SJCRH30 (cell line): ENCODE measurements around the gene LONRF3. TPM values are rescaled to one million over a fixed set of nuclear protein-coding genes. Genes with fewer than 3 reads are reported as not detected.

Experiments used
- DNase-seq, 2 experiments: peaks; one replicate each; pipeline ENCODE4 v3.0.0-alpha.2; 2015 to 2020
- H3K27ac ChIP-seq: fragments of 250-450 bp; sonication (Bioruptor Pico); 2 replicates; pipeline ENCODE4 v1.5.1; 2020; ENCODE audit warnings: mild to moderate bottlenecking, moderate library complexity
- H3K27me3 ChIP-seq: fragments of 250-450 bp; sonication (Bioruptor Pico); 2 replicates; pipeline ENCODE4 v1.5.1; 2020; ENCODE audit warnings: mild to moderate bottlenecking, moderate library complexity
- H3K36me3 ChIP-seq: fragments of 250-450 bp; sonication (Bioruptor Pico); 2 replicates; pipeline ENCODE4 v1.5.1; 2020; ENCODE audit warnings: mild to moderate bottlenecking, moderate library complexity
- H3K4me1 ChIP-seq: fragments of 250-450 bp; sonication (Bioruptor Pico); 2 replicates; pipeline ENCODE4 v1.5.1; 2020; ENCODE audit warnings: mild to moderate bottlenecking, moderate library complexity
- H3K4me3 ChIP-seq: fragments of 250-450 bp; sonication (Bioruptor Pico); 2 replicates; pipeline ENCODE4 v1.5.1; 2020; ENCODE audit warnings: mild to moderate bottlenecking, moderate library complexity
- H3K9me3 ChIP-seq: fragments of 250-450 bp; sonication (Bioruptor Pico); replicated peaks from 2 replicates; pipeline ENCODE4 v1.5.1; 2020; ENCODE audit warnings: mild to moderate bottlenecking, moderate library complexity
- total RNA-seq: library from RNA; depleted of rRNA; stranded (reverse); fragments of >200 nt; shearing (Covaris generic); gene quantifications from 2 replicates; pipeline ENCODE4 v1.2.3, GENCODE V29; 2014; rRNA removed

Gene LONRF3
- total RNA-seq, 1 experiment from 2014 or later: 22.9 TPM

DNA sequence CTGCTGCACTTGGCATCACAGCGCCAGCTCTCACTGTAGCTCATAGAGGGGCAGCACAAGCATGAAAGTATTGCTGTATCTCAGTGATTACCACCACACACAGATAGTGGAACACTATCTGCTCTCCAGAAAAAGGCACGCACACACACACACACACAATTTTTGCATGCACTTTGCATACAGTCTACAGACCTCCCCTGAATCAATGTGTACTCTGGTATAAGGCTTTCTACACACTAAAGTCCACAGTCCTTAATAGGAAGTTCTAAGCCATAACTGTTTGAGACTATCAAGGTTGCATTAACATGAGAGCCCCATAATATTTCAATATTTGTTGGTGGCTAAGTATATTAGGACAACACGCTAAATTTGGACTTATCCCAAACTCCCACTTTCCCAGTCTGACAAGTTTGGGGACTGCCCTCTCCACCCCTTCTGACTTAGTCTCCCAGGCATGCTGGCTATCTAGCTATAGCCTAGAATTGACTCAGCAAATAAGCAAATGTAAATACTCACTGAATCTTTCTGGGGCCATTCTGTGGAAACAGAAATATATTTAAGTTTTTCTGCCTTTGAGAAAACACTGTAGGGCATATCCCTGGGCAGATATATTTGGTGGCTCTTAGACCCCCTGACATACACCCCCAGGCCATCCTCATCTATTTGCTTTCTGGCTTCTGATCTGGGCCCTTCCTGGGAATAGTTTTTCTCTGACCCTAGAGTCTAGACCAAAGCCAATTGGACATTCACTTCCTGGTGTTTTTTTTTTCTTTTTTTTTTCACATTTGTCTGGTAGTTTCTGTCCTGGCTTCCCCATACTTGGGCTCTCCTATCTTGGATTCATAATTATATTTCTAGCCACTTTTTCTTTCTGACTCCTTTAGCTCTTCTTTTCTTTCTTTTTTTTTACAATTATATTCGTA is 62.0 kb downstream of the LONRF3 start:
- DNase-seq: no peak
- no peaks in the 10 kb centered on the region for H3K9me3 ChIP-seq

DNA sequence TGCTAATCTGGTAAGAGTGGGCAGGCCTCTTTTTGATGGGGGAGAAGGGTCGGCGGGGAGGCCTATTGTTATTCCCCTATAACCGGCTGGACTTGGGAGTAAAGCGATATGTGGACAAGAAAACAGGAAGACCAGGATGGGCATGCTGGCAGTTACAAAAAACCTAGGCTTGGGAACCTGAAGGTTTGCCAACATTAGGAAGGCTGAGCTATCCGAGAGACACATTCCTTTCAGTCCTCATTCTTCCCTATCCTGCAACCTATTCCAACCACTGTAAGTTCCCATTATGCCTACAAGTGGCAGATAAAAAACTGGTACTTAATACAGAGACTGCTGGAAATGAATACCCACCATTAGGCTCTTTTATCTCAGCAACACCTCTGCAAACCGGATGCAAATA is 66.0 kb downstream of the LONRF3 start:
- H3K36me3 ChIP-seq: no peaks in the 10 kb centered on the region
- DNase-seq: no peak
- H3K27me3 ChIP-seq: peaks cover 3% of the 10 kb centered on the region; the same call in 1 of the 2 replicates
- peaks cover 6% of the 10 kb centered on the region; the same call in 1 of the 2 replicates for H3K4me1 ChIP-seq
- H3K27ac ChIP-seq: no peak overlapping the region
- no peak overlapping the region for H3K4me3 ChIP-seq
- no peaks in the 10 kb centered on the region for H3K9me3 ChIP-seq

More for the DNA sequence above, 62.0 kb downstream of the LONRF3 start:
- H3K36me3 ChIP-seq: no peaks in the 10 kb centered on the region
- no peak overlapping the region for H3K4me3 ChIP-seq
- no peak overlapping the region for H3K27ac ChIP-seq
- peaks cover 5% of the 10 kb centered on the region; the same call in 1 of the 2 replicates for H3K4me1 ChIP-seq
- no peaks in the 10 kb centered on the region; the same call in 1 of the 2 replicates for H3K27me3 ChIP-seq

DNA sequence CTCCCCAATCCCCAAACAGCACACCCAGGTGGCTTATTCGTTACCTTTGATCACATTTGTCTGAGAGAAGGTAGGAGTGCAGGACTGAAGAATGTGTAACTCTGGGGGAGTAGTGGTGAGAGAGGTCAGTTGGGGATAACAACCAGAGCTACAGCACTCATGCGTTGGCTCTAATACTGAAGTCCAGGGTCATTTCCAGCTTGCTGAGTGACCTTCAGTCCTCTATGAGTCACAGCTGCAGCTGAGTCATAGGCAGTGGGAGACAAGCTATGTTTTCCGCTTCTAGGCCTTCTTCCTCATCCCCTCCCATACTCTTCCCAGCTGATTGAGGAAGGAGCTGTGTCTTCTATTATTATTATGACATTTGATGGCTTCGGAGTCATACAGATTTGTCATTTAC is 66.8 kb downstream of the LONRF3 start:
- Histone ChIP-seq H3K4me3 (no peak overlapping the region), H3K4me1 (peaks cover 6% of the 10 kb centered on the region; the same call in 1 of the 2 replicates)
- DNase-seq: peak; percentile 24 to 28

DNA sequence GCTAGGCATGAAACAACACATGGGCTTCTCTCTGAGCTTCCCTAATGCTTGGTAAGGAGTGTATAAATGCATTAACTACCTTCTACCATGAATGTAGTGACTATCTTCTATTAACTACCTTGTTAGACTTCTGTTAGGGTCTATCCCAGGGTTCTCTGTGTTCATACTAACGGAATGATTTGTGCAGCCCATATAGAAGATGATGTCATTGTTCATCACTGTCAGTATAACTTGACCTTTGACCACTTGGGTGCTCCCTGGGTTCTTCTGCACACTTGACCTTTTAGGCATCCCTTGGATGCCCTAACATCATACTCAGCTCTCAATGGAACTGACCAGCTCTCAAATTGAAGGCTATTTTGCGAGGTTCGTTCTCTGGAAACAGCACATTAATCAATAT is 67.6 kb downstream of the LONRF3 start:
- no peak overlapping the region for H3K27ac ChIP-seq
- no peaks in the 10 kb centered on the region for H3K9me3 ChIP-seq
- H3K27me3 ChIP-seq: peaks cover 3% of the 10 kb centered on the region; the same call in 1 of the 2 replicates
- H3K36me3 ChIP-seq: no peaks in the 10 kb centered on the region
- DNase-seq: no peak
- H3K4me1 ChIP-seq: peaks cover 6% of the 10 kb centered on the region; the same call in 1 of the 2 replicates
- no peak overlapping the region for H3K4me3 ChIP-seq

More for the DNA sequence above, 66.8 kb downstream of the LONRF3 start:
- Histone ChIP-seq H3K9me3 (no peaks in the 10 kb centered on the region), H3K27me3 (peaks cover 3% of the 10 kb centered on the region; the same call in 1 of the 2 replicates), H3K27ac (no peak overlapping the region), H3K36me3 (no peaks in the 10 kb centered on the region)

DNA sequence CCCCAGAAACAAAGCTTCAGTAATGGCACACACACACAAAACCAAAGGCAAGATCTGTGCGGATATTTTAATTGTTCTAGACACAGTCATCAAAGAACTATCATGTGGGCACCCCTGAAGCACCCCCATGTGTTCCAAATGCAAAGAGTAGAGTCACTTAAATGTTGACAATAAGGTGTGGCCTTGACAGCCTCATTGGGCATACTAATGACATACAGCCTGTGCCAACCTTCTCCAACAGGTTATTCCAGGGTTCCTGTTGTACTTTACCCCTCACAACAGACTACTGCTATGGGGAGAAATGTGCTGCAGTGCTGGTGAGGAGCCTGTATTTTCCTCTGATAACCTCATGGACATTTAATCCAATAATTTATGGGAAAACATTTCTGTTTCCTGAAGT is 68.6 kb downstream of the LONRF3 start:
- peaks cover 3% of the 10 kb centered on the region; the same call in 1 of the 2 replicates for H3K27me3 ChIP-seq
- no peaks in the 10 kb centered on the region for H3K36me3 ChIP-seq
- no peaks in the 10 kb centered on the region for H3K9me3 ChIP-seq
- no peak for DNase-seq
- H3K4me3 ChIP-seq: no peak overlapping the region
- H3K27ac ChIP-seq: no peak overlapping the region
- peaks cover 6% of the 10 kb centered on the region; the same call in 1 of the 2 replicates for H3K4me1 ChIP-seq

DNA sequence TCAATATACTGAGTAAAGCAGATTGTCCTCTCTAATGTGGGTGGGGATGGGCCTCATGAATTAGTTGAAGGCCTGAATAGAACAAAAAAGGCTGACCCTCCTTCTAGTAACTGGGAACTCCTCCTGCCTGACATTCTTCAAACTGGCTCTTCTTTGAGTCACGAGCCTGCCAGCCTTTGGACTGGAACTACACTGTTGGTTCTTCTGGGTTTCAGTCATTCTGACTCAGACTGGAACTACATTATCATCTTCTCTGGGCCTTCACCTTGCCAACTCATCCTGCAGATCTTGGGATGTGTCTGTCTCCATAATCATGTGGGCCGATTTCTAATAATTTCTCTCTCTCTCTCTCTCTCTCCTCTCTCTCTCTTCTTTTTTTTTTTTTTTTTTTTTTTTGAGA is 71.5 kb downstream of the LONRF3 start:
- DNase-seq: no peak
- H3K9me3 ChIP-seq: no peaks in the 10 kb centered on the region

DNA sequence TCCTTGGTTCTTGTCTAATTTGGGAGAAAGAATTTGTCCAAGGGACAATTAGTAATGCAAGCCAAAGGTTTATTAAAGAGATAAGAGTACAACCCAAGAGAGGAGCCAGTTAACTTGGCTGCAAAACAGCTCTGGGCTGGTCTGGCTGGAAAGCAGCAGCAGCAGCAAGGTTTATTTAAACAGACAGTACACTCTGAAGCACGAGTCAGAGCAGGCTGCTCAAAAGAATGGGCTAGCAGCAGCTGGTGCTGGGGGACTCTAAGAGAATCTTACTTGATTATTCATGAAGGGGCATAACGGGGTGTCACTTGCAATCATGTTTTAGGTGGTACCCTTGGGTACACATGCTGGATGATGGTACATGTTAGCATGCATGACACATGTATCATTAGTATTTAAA is 81.3 kb downstream of the LONRF3 start:
- Histone ChIP-seq H3K36me3 (no peaks in the 10 kb centered on the region), H3K27me3 (0 out of 2 replicates have a peak, but pooled peaks cover 6% of the 10 kb centered on the region), H3K9me3 (no peaks in the 10 kb centered on the region), H3K27ac (no peak overlapping the region), H3K4me3 (no peak overlapping the region), H3K4me1 (no peaks in the 10 kb centered on the region)
- DNase-seq: no peak

More for the DNA sequence above, 71.5 kb downstream of the LONRF3 start:
- H3K27me3 ChIP-seq: peaks cover 3% of the 10 kb centered on the region; the same call in 1 of the 2 replicates
- H3K4me3 ChIP-seq: no peak overlapping the region
- H3K4me1 ChIP-seq: peaks cover 6% of the 10 kb centered on the region; the same call in 1 of the 2 replicates
- H3K27ac ChIP-seq: no peak overlapping the region
- H3K36me3 ChIP-seq: no peaks in the 10 kb centered on the region

DNA sequence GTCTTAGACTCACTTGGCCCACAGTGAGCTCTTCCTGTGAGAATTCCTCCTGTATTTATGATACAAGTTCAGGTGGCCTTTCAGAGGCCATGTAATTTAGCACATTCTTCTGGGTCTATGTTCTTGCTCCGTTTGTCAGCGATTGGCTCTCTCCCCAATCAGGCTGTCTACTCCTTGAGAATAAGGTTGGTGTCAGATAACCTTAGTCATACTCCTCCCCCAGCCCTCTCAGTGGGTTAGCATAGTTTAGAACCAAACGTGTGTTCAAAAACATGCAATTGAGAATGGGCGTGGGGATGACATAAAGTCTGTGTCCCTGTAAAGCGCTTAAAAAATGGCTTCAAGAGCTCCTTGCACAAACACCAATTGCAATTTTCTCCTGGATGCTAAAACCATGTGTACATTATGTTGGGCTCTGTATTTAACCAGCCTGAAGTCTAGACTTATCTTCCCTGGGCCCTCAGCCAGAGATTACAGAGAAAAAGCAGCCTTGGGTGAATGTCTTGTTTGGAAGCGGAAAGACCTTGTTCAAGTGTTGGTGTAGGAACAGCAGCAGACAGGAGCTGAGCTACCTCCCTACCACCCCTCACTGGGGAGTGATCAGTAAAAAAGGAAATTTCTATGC is 88.4 kb downstream of the LONRF3 start:
- no peaks in the 10 kb centered on the region for H3K9me3 ChIP-seq
- no peaks in the 10 kb centered on the region for H3K4me1 ChIP-seq
- no peaks in the 10 kb centered on the region for H3K36me3 ChIP-seq
- no peak overlapping the region for H3K27ac ChIP-seq
- peak; percentile 6 to 19 for DNase-seq
- no peak overlapping the region for H3K4me3 ChIP-seq
- peaks cover 8% of the 10 kb centered on the region; the same call in 1 of the 2 replicates for H3K27me3 ChIP-seq

DNA sequence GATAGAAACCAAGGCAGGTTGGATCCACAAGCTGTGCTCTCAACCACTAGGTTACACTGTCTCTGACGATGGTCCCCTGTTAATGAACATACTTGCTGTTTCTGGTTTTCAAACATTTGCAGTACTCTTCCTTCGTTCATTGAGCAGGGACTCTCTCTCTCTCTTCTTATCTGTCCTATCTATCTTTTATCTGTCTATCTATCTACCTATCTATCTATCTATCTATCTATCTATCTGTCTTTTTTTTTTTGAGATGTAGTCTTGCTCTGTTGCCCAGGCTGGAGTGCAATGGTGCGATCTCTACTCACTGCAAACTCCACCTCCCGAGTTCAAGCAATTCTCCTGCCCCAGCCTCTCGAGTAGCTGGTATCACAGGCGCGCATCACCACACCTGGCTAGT is 89.0 kb downstream of the LONRF3 start:
- H3K9me3 ChIP-seq: no peaks in the 10 kb centered on the region
- DNase-seq: no peak
- no peak overlapping the region for H3K4me3 ChIP-seq
- H3K36me3 ChIP-seq: no peaks in the 10 kb centered on the region
- H3K4me1 ChIP-seq: no peaks in the 10 kb centered on the region
- peaks cover 8% of the 10 kb centered on the region; the same call in 1 of the 2 replicates for H3K27me3 ChIP-seq
- no peak overlapping the region for H3K27ac ChIP-seq

DNA sequence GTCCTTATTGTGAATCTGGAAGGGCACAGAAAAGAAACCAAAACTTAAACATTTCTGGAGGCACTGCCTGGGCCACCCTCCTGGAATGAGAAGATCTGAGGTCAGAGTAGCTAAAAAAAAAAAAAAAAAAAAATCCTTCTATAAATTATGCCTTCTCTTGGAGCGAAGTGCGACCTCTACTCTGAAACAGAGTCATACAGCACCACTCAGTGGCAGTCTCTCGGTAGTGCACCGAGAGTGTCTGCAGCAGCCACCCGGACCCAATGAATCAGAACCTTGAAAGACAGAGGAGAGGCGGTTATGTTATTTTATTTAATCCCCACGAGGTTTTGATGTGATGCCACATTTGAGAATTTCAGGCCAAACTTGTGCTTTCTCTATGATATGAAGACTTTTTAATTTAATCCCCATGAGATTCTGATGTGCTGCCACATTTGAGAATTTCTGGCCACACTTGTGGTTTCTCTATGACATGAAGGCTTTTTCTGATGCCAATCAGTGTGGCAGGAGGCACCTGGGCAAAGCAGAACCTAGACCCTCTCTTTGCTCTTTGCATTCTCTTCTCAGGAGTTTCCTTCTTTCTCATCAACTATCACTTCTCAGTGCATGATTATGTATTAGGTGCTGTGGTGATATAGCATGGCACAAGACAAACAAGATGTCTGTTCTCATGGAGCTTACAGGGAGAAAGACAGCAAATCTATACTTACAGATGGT is 92.8 kb downstream of the LONRF3 start:
- Histone ChIP-seq H3K4me1 (no peaks in the 10 kb centered on the region), H3K36me3 (no peaks in the 10 kb centered on the region), H3K9me3 (no peaks in the 10 kb centered on the region; the same call in 1 of the 2 replicates), H3K4me3 (no peak overlapping the region), H3K27me3 (peaks cover 12% of the 10 kb centered on the region; the same call in 1 of the 2 replicates), H3K27ac (no peak overlapping the region)
- peak; percentile 60 to 80 for DNase-seq

Other genes with a start within 250 kb of the LONRF3 start
- gene IL13RA1, start 247.0 kb upstream of the LONRF3 start, total RNA-seq: 38.6 and 41.6 TPM in 2 replicates
- 0.30 and 0.34 TPM in 2 replicates for gene ZCCHC12, start 150.8 kb upstream of the LONRF3 start, total RNA-seq
- not detected in 2 replicates for gene CT47C1, start 98.4 kb downstream of the LONRF3 start, total RNA-seq
- gene KIAA1210, start 153.2 kb downstream of the LONRF3 start, total RNA-seq: not detected in 2 replicates